OCI-LY3 (cell line): ENCODE results near the gene SIMC1.

Experiments used
- H2AFZ ChIP-seq: fragments of 200-600, 300-600 bp; shearing (Covaris generic); 2 replicates; pipeline ENCODE4 v1.6.0; 2014; ENCODE audit warnings: antibody characterized with exemption, low read depth, low read length
- H3K27ac ChIP-seq: fragments of 200-600, 300-600 bp; sonication (generic); 2 replicates; pipeline ENCODE4 v1.5.1; 2014; ENCODE audit warnings: mild to moderate bottlenecking, low read length, moderate library complexity, mixed read lengths
- H3K27me3 ChIP-seq: fragments of 200-600, 300-600 bp; sonication (generic); 2 replicates; pipeline ENCODE4 v1.6.1; 2014; ENCODE audit warnings: low read depth, low read length, mixed read lengths
- H3K36me3 ChIP-seq: fragments of 200-600, 300-600 bp; sonication (generic); replicated peaks from 2 replicates; pipeline ENCODE3; 2014; ENCODE audit warnings: low read depth, low read length, mixed read lengths
- H3K4me1 ChIP-seq: fragments of 300-600, 200-600 bp; sonication (generic); 2 replicates; pipeline ENCODE4 v1.6.1; 2014; ENCODE audit warnings: low read length, mixed read lengths
- H3K4me2 ChIP-seq: fragments of 200-600, 300-600 bp; sonication (generic); 2 replicates; pipeline ENCODE4 v1.6.1; 2014; ENCODE audit warnings: low read length, mixed read lengths
- H3K4me3 ChIP-seq: fragments of 300-600, 200-600 bp; sonication (generic); 2 replicates; pipeline ENCODE4 v1.5.1; 2014; ENCODE audit warnings: antibody characterized with exemption, mild to moderate bottlenecking, low read length, moderate library complexity
- H3K79me2 ChIP-seq: fragments of 300-600, 200-600 bp; shearing (Covaris generic); 2 replicates; pipeline ENCODE4 v1.6.1; 2014; ENCODE audit warnings: mild to moderate bottlenecking, low read length, mixed read lengths
- H3K9ac ChIP-seq: fragments of 300-600, 200-600 bp; shearing (Covaris generic); 2 replicates; pipeline ENCODE4 v1.6.0; 2014; ENCODE audit warnings: mild to moderate bottlenecking, low read length, moderate library complexity
- H3K9me3 ChIP-seq: fragments of 200-600, 300-600 bp; shearing (Covaris generic); 2 replicates; pipeline ENCODE4 v1.6.1; 2014; ENCODE audit warnings: low read length, mixed read lengths; ENCODE audit not compliant: insufficient read depth
- H4K20me1 ChIP-seq: fragments of 200-600, 300-600 bp; sonication (generic); 2 replicates; pipeline ENCODE4 v1.6.1; 2016; ENCODE audit warnings: low read length, mixed read lengths; ENCODE audit not compliant: insufficient read depth
- EZH2phosphoT487 ChIP-seq: fragments of 200-600 bp; shearing (Covaris generic); IDR thresholded peaks from 2 replicates; pipeline ENCODE4 v1.6.1; 2018; ENCODE audit warnings: antibody characterized with exemption, mixed run types, low read depth
- TF ChIP-seq, protein P1 (sequence below): fragments of 200-600, 300-600 bp; sonication (generic); IDR thresholded peaks from 2 replicates; pipeline ENCODE4 v1.5.1; 2014; ENCODE audit warnings: antibody characterized with exemption, low read length, low read depth

SIMC1 gene

GRCh38 chr5:176334031-176334770, 96.0 kb downstream of the SIMC1 start:
- Histone ChIP-seq H3K4me1 (no peaks in the 10 kb centered on the region), H3K36me3 (peaks cover 28% of the 10 kb centered on the region), H3K27ac (no peak overlapping the region), H3K79me2 (no peaks in the 10 kb centered on the region), H3K9ac (no peak overlapping the region), H3K27me3 (no peaks in the 10 kb centered on the region), H3K4me2 (no peak overlapping the region), H4K20me1 (no peaks in the 10 kb centered on the region), H2AFZ (no peak overlapping the region), H3K4me3 (no peak overlapping the region), H3K9me3 (peaks cover 6% of the 10 kb centered on the region; the same call in 1 of the 2 replicates)
- TF ChIP-seq, protein P1, sequence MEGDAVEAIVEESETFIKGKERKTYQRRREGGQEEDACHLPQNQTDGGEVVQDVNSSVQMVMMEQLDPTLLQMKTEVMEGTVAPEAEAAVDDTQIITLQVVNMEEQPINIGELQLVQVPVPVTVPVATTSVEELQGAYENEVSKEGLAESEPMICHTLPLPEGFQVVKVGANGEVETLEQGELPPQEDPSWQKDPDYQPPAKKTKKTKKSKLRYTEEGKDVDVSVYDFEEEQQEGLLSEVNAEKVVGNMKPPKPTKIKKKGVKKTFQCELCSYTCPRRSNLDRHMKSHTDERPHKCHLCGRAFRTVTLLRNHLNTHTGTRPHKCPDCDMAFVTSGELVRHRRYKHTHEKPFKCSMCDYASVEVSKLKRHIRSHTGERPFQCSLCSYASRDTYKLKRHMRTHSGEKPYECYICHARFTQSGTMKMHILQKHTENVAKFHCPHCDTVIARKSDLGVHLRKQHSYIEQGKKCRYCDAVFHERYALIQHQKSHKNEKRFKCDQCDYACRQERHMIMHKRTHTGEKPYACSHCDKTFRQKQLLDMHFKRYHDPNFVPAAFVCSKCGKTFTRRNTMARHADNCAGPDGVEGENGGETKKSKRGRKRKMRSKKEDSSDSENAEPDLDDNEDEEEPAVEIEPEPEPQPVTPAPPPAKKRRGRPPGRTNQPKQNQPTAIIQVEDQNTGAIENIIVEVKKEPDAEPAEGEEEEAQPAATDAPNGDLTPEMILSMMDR, result no peak
- no peak for TF ChIP-seq EZH2phosphoT487

GRCh38 chr5:176337913-176338312, 99.7 kb downstream of the SIMC1 start:
- no peak overlapping the region for H3K4me2 ChIP-seq
- no peak overlapping the region for H3K27ac ChIP-seq
- peaks cover 38% of the 10 kb centered on the region for H3K36me3 ChIP-seq
- no peak overlapping the region for H3K9ac ChIP-seq
- TF ChIP-seq EZH2phosphoT487, result no peak
- TF ChIP-seq, protein P1, result no peak
- no peaks in the 10 kb centered on the region for H3K4me1 ChIP-seq
- no peak overlapping the region for H3K4me3 ChIP-seq
- H2AFZ ChIP-seq, result no peak overlapping the region
- no peaks in the 10 kb centered on the region for H3K79me2 ChIP-seq
- H3K27me3 ChIP-seq, result no peaks in the 10 kb centered on the region
- peaks cover 6% of the 10 kb centered on the region; the same call in 1 of the 2 replicates for H3K9me3 ChIP-seq
- H4K20me1 ChIP-seq, result no peaks in the 10 kb centered on the region

DNA sequence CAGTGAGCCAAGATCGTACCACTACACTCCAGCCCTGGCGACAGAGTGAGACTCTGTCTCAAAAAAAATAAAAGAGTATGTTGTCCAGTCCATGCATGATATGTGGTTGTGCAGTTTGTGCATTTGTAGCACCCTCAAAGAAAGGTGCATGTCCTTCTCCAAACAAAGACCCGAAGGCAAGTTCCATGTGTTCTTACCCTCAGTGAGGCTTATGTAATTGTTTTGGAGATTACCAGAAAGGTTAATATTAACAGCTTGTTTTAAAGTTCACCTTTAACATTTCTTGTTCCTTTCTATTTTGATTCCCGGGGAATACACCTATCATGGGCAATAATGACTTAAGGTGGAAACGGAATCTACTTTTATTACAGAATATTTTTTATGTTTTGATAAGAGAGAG, 101.1 kb downstream of the SIMC1 start:
- H3K9ac ChIP-seq, result no peak overlapping the region
- H4K20me1 ChIP-seq, result no peaks in the 10 kb centered on the region
- H3K4me2 ChIP-seq, result no peak overlapping the region
- peaks cover 30% of the 10 kb centered on the region for H3K36me3 ChIP-seq
- no peaks in the 10 kb centered on the region for H3K79me2 ChIP-seq
- H3K4me3 ChIP-seq, result no peak overlapping the region
- H3K27ac ChIP-seq, result no peak overlapping the region
- no peaks in the 10 kb centered on the region for H3K9me3 ChIP-seq
- no peaks in the 10 kb centered on the region for H3K4me1 ChIP-seq
- H2AFZ ChIP-seq, result no peak overlapping the region
- TF ChIP-seq EZH2phosphoT487, result no peak
- TF ChIP-seq, protein P1, result no peak
- no peaks in the 10 kb centered on the region for H3K27me3 ChIP-seq

DNA sequence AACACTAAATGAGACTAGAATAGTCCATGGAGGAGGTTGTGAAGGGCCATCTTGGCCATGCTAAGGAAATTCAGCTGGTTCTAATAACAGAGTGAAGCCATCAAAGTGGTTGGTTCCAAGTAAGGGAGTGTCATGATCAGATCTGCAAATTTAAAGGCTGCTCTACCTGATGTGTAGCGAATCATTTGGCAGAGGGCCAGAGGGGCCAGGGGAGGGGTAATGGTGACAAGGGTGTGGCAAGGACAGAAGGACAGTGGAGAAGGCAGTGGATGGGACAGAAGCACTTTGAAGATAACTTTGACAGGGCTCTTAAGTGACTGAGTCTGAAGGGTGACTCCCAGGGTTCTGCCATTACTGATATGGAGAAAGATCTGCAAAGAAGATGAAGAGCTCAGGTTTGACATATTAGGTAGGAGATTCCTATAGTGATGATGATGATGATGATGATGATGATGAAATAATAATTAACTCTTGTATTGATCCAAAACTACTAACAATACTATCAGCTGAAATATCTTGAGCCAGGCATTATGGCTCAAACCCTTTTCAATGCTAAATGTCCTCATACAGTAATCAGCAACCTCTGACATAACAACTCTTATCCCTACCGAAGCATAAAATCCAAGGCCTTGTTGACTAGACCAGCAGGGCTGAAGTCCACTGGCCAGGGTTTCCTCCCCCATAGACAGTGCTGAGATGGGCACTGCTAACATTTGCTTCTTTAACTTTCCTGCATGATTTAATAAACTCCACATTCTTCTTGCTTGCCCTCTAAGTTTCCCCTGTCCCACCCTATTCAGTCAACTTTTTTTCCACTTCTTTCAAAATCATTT, 103.3 kb downstream of the SIMC1 start:
- Histone ChIP-seq H4K20me1 (no peaks in the 10 kb centered on the region), H3K9ac (no peak overlapping the region), H3K79me2 (no peaks in the 10 kb centered on the region), H3K9me3 (no peaks in the 10 kb centered on the region), H3K4me1 (no peaks in the 10 kb centered on the region), H3K4me3 (no peak overlapping the region), H3K27me3 (no peaks in the 10 kb centered on the region), H3K4me2 (no peak overlapping the region), H3K36me3 (peaks cover 42% of the 10 kb centered on the region), H3K27ac (no peak overlapping the region), H2AFZ (no peak overlapping the region)
- no peak for TF ChIP-seq EZH2phosphoT487
- TF ChIP-seq, protein P1, result no peak
